Measurements from ENCODE around the gene UBXN1.

Gene UBXN1

GRCh38 chr11:62632492-62632891, 46.4 kb downstream of the UBXN1 start:
- no peak for DNase-seq

DNA sequence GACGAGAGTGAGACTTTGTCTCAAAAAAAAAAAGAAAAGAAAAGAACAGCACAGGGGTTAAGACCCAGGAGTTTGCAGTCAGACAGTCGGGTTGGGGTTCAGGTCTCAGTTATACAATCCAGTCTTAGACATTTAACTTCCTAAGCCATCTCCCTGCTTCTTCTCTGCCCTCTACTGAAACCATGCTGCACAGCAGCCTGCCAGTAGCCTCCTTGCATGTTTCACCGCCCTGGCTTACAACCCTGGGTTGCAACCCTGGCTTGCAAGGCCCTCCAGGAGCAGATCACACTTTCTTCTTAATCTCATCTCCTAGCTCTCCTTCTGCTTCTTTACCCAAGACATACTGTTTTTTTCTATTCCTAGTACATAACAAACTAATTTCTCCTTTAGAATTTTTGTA, 51.2 kb downstream of the UBXN1 start:
- DNase-seq, result no peak
